ENCODE measurements around the gene DPH7.
"Not testable (repeated sequence)": the region's sequence is repeated elsewhere in the genome, so short reads cannot be mapped to it uniquely, and the experiment has no call there.

The DPH7 gene

DNA sequence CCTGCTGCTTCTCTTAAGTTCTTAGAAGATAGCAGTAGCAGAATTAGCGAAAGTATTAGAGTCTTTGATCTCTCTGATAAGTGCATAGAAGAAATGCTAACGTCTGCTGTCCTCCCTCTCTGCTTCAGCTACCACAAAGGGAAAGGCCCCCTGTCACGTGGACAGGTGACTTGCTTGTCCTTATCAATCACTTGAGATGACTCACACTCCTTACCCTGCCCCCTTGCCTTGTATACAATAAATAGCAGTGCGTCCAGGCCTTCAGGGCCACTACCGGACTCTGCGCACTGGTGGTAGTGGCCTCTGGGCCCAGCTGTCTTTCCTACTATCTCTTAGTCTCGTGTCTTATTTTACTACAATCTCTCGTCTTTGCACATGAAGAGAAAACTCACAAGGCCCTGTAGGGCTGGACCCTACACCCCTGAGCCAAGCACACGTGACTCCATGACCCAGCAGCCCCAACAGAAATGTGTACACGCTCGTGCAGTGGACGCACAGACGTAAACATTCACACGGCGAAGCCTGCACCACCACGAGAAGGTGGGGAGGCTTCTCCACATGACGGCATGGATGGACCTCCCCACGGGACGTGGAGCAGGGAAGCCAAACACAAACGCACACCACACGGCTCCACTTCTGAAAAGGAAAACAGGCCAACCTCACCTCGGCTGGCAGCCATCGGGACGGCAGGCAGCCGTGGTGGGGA is 66.8 kb downstream of the DPH7 start:
- in situ Hi-C loops (cut with HindIII; ENCODE audit: low pct_unique_long_range_greater_than_20kb, low sequenced_read_pairs) = no loop called here
- no peak for TF ChIP-seq JUND (IDR thresholded peaks at IDR 0.05; ENCODE audit: low read depth)
- DNase-seq (ENCODE audit: low read depth in 1 of 2, low spot score in 1 of 2) = no peak

DNA sequence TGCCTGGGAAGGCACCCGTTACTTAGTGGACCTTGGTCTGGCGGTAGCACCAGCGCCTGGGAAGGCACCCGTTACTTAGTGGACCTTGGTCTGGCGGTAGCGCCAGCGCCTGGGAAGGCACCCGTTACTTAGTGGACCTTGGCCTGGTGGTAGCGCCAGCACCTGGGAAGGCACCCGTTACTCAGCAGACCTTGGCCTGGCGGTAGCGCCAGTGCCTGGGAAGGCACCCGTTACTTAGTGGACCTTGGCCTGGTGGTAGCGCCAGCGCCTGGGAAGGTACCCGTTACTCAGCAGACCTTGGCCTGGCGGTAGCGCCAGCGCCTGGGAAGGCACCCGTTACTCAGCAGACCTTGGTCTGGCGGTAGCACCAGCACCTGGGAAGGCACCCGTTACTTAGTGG is 67.6 kb downstream of the DPH7 start:
- DNase-seq (ENCODE audit: low read depth in 1 of 2, low spot score in 1 of 2); in situ Hi-C loops (cut with HindIII; ENCODE audit: low pct_unique_long_range_greater_than_20kb, low sequenced_read_pairs): not testable (repeated sequence)

DNA sequence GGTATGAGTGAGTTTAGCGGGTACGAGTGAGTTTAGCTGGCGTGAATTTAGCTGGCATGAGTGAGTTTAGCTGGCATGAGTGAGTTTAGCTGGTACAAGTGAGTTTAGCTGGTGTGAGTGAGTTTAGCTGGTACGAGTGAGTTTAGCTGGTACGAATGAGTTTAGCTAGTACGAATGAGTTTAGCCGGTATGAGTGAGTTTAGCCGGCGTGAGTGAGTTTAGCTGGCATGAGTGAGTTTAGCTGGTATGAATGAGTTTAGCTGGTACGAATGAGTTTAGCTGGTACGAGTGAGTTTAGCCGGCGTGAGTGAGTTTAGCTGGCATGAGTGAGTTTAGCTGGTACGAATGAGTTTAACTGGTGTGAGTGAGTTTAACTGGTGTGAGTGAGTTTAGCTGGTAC is 69.5 kb downstream of the DPH7 start:
- in situ Hi-C loops (cut with HindIII; ENCODE audit: low pct_unique_long_range_greater_than_20kb, low sequenced_read_pairs) = no loop called here
- no peak for DNase-seq (ENCODE audit: low read depth in 1 of 2, low spot score in 1 of 2)

DNA sequence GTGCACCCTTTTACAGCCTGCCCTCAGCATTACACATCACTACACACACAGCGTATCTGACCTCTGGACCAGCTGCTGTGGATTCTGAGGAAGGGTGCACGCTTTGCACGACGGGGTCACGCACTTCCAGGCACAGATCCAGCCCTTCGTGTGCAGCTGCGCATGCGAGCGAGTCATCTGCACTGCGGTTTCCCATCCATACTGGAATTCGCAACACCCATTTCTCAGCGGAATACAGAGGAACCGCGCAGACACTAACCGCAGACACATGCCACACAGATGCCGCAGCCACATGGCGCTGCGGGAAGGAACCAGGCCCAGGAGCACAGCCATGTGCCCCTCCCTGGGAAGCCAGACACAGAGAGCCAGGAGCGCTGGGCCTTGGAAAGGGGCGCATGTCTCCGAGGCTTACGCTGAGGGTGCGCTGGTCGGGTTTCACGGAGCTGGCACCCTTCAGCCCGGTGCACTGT is 72.0 kb downstream of the DPH7 start:
- DNase-seq (ENCODE audit: low read depth in 1 of 2, low spot score in 1 of 2) = no peak
- TF ChIP-seq JUND (IDR thresholded peaks at IDR 0.05; ENCODE audit: low read depth) = no peak
- in situ Hi-C loops (cut with HindIII; ENCODE audit: low pct_unique_long_range_greater_than_20kb, low sequenced_read_pairs) = no loop called here

More for the DNA sequence above, 69.5 kb downstream of the DPH7 start:
- TF ChIP-seq JUND (IDR thresholded peaks at IDR 0.05; ENCODE audit: low read depth) = no peak

DNA sequence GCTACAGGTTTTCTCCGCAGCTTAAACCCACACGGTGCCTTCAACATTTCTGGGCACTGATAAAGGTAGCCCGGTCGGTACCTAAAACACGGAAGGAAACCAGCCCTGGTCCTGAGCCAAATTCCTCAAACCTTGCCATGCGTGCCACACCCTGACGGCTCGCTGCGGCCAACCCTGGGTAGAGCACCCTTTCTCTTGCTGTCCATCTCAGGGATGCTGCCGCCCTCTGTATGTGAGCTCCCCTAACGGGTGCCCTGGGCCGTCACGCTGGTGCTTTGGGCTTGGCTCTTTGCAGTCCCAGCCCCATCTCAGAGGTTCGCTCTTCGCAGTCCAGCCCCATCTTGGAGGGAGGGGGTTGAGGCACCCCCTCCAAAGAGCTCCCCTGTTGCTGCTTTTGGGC is 72.5 kb downstream of the DPH7 start:
- no peak for TF ChIP-seq JUND (IDR thresholded peaks at IDR 0.05; ENCODE audit: low read depth)
- in situ Hi-C loops (cut with HindIII; ENCODE audit: low pct_unique_long_range_greater_than_20kb, low sequenced_read_pairs) = no loop called here
- DNase-seq (ENCODE audit: low read depth in 1 of 2, low spot score in 1 of 2) = no peak

DNA sequence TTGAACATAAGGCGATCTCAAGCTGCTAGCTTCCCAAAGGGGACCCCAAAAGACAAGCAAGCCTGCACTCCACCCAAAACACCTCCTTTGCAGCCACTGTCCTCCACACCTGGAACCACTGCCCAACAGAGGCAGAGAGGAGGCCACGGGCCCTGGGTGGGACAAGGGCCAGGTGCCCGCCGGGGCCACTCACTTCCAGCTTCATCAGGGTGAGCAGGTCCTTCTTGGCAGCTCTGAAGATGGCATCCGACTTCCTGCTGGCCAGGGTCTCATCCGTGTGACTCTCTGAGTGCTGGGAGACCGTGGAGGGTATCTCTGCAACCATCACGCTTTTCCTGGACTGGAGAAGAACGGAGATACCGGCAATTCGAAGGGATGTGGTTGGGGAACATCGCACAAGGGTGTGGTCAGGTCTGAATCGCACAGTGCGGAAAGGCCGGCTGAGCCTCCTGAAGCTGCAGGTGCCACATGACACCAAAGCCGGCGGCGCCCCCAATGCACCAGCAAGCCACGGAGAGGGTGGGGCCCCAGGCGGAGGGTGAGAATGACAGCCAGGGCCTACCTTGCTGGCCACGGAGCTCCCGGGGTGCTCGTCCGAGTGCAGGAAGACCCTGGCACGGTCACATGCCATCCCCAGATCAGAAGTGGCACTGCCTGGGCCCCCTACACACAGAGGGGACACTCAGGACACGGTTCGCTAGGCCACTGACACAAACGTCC is 73.1 kb downstream of the DPH7 start:
- no peak for DNase-seq (ENCODE audit: low read depth in 1 of 2, low spot score in 1 of 2)
- no peak for TF ChIP-seq JUND (IDR thresholded peaks at IDR 0.05; ENCODE audit: low read depth)
- in situ Hi-C loops (cut with HindIII; ENCODE audit: low pct_unique_long_range_greater_than_20kb, low sequenced_read_pairs) = no loop called here

Data from T47D (cell line).